ENCODE measurements around the gene SCUBE3. TPM values are rescaled to one million over a fixed set of nuclear protein-coding genes. Genes with fewer than 3 reads are reported as not detected.

The SCUBE3 gene
- total RNA-seq, 1 experiment from 2014 or later = 0.05 TPM

DNA sequence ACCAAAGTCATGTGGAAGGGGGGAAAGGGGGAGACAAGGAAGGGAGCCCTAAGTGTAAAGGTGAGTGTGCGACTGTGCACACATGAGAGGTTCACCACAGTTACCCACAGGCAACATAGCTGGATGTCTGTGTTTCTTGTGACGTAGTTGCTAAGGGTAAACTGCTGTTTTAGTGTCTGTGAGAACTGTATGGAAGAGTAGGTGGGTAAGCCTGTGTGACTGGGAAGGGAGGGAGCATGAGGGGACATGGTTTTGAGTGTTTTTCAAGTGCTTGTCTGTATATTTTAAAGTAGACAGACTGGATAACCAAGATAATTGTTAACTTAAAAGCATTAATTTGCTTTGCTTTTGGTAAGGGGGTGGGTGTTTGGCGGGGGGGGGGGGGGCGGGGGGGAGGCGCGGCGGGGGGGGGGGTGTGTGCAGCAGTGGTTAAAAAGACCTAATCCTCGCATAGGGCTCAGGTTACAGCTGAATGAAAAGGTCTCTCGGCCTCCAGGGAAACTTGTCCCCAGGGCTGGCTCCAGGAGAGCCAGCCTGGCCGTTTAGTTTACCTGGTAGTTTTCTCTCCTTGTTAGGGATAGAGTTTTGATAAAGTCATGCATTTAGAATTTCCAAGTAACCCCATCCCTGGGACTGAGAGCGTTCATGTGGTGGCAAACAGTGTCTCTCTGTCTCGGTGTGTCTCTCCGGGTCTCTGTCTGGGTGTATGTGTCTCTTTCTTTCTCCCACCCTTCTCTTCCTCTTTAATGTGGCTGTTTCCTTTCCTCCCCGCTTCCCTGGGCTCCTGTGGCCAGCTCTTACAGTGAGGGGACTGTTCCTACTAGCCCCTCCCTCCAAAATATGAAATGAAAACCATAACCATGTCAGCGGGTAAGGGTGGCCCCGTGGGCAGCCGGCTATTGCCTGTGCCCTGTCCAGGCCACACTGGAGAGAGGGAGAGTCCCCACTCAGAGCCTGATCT, 3.4 kb downstream of the SCUBE3 start:
- no peaks in the 10 kb centered on the region for H3K27me3 ChIP-seq (ENCODE audit: insufficient read depth, low read length)
- no peak overlapping the region for H3K4me2 ChIP-seq (ENCODE audit: low read length)
- ChIA-PET RAD21 (ENCODE audit: low non-redundant PET in 1 of 2, low total read pairs in 2 of 2, uncharacterized antibody in 2 of 2, unreplicated experiment in 2 of 2) (no interaction called here), POLR2A (no interaction called here), CTCF (interaction anchor here (2.9 kb wide), 1 partner anchor 12 kb away, joined by 13 read pairs; no protein-coding TSS in a partner anchor)
- no peaks in the 10 kb centered on the region; a peak in 1 of 4 replicates for H3K4me1 ChIP-seq (ENCODE audit: control insufficient read depth in 1 of 2, insufficient read depth in 2 of 2, low read length in 2 of 2)
- H3K36me3 ChIP-seq (ENCODE audit: control insufficient read depth in 1 of 2, insufficient read depth in 2 of 2, low read length in 2 of 2) = no peaks in the 10 kb centered on the region
- no peak overlapping the region for H3K27ac ChIP-seq (ENCODE audit: low read depth, low read length)
- no TSS peak for BruUV-seq (replicated peaks)
- H4K20me1 ChIP-seq (ENCODE audit: insufficient read depth) = no peaks in the 10 kb centered on the region
- TF ChIP-seq CEBPB (IDR thresholded peaks at IDR 0.05; ENCODE audit: low read depth) (no peak), RAD21 (IDR thresholded peaks at IDR 0.05; ENCODE audit: low read depth) (no peak), CBX3 (IDR thresholded peaks at IDR 0.05; ENCODE audit: low read depth) (no peak), EGR1 (IDR thresholded peaks at IDR 0.05; ENCODE audit: low read depth) (no peak), FOSL1 (IDR thresholded peaks at IDR 0.05; ENCODE audit: low read depth) (no peak), SIN3A (IDR thresholded peaks at IDR 0.05; ENCODE audit: low read depth) (no peak), POLR2A (IDR thresholded peaks at IDR 0.05; ENCODE audit: borderline replicate concordance, extremely low read depth, insufficient read depth, insufficient read length) (no peak), TCF7L2 (IDR thresholded peaks at IDR 0.05; ENCODE audit: borderline replicate concordance, extremely low read depth, insufficient read depth, insufficient read length) (no peak), JUND (IDR thresholded peaks at IDR 0.05) (no peak), SRF (IDR thresholded peaks at IDR 0.05; ENCODE audit: low read depth) (no peak)
- TF ChIP-seq, protein P1, sequence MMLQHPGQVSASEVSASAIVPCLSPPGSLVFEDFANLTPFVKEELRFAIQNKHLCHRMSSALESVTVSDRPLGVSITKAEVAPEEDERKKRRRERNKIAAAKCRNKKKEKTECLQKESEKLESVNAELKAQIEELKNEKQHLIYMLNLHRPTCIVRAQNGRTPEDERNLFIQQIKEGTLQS (IDR thresholded peaks at IDR 0.05) = no peak
- TF ChIP-seq, protein P2, sequence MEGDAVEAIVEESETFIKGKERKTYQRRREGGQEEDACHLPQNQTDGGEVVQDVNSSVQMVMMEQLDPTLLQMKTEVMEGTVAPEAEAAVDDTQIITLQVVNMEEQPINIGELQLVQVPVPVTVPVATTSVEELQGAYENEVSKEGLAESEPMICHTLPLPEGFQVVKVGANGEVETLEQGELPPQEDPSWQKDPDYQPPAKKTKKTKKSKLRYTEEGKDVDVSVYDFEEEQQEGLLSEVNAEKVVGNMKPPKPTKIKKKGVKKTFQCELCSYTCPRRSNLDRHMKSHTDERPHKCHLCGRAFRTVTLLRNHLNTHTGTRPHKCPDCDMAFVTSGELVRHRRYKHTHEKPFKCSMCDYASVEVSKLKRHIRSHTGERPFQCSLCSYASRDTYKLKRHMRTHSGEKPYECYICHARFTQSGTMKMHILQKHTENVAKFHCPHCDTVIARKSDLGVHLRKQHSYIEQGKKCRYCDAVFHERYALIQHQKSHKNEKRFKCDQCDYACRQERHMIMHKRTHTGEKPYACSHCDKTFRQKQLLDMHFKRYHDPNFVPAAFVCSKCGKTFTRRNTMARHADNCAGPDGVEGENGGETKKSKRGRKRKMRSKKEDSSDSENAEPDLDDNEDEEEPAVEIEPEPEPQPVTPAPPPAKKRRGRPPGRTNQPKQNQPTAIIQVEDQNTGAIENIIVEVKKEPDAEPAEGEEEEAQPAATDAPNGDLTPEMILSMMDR (IDR thresholded peaks at IDR 0.05 in 2 of 3, conservative IDR thresholded peaks at IDR 0.05 in 1 of 3; ENCODE audit: borderline replicate concordance in 1 of 3, insufficient read depth in 1 of 3, low read depth in 2 of 3, low read length in 2 of 3) = no peak
- TF ChIP-seq, protein P3, sequence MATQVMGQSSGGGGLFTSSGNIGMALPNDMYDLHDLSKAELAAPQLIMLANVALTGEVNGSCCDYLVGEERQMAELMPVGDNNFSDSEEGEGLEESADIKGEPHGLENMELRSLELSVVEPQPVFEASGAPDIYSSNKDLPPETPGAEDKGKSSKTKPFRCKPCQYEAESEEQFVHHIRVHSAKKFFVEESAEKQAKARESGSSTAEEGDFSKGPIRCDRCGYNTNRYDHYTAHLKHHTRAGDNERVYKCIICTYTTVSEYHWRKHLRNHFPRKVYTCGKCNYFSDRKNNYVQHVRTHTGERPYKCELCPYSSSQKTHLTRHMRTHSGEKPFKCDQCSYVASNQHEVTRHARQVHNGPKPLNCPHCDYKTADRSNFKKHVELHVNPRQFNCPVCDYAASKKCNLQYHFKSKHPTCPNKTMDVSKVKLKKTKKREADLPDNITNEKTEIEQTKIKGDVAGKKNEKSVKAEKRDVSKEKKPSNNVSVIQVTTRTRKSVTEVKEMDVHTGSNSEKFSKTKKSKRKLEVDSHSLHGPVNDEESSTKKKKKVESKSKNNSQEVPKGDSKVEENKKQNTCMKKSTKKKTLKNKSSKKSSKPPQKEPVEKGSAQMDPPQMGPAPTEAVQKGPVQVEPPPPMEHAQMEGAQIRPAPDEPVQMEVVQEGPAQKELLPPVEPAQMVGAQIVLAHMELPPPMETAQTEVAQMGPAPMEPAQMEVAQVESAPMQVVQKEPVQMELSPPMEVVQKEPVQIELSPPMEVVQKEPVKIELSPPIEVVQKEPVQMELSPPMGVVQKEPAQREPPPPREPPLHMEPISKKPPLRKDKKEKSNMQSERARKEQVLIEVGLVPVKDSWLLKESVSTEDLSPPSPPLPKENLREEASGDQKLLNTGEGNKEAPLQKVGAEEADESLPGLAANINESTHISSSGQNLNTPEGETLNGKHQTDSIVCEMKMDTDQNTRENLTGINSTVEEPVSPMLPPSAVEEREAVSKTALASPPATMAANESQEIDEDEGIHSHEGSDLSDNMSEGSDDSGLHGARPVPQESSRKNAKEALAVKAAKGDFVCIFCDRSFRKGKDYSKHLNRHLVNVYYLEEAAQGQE (IDR thresholded peaks at IDR 0.05; ENCODE audit: low read depth) = no peak
- TF ChIP-seq, protein P4, sequence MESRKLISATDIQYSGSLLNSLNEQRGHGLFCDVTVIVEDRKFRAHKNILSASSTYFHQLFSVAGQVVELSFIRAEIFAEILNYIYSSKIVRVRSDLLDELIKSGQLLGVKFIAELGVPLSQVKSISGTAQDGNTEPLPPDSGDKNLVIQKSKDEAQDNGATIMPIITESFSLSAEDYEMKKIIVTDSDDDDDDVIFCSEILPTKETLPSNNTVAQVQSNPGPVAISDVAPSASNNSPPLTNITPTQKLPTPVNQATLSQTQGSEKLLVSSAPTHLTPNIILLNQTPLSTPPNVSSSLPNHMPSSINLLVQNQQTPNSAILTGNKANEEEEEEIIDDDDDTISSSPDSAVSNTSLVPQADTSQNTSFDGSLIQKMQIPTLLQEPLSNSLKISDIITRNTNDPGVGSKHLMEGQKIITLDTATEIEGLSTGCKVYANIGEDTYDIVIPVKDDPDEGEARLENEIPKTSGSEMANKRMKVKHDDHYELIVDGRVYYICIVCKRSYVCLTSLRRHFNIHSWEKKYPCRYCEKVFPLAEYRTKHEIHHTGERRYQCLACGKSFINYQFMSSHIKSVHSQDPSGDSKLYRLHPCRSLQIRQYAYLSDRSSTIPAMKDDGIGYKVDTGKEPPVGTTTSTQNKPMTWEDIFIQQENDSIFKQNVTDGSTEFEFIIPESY (IDR thresholded peaks at IDR 0.05; ENCODE audit: extremely low read depth, insufficient replicate concordance, low read length) = no peak
- H3K9ac ChIP-seq (ENCODE audit: low read length) = no peak overlapping the region
- intact Hi-C loops (cut with micrococcal nuclease) = no loop called here
- H3K4me3 ChIP-seq (replicated peaks in 1 of 2; ENCODE audit: low read depth in 1 of 2, low read length in 2 of 2) = no peak overlapping the region
- no peak overlapping the region for H2AFZ ChIP-seq (ENCODE audit: low read depth, low read length, poor library complexity, severe bottlenecking)
- no peaks in the 10 kb centered on the region for H3K79me2 ChIP-seq (ENCODE audit: insufficient read depth, low read length)
- DNase-seq (ENCODE audit: low read depth, low spot score) (no peak), ATAC-seq (no peak)
- H3K9me2 ChIP-seq (ENCODE audit: insufficient read depth) = no peaks in the 10 kb centered on the region
- no peaks in the 10 kb centered on the region for H3K9me3 ChIP-seq (ENCODE audit: control insufficient read depth in 1 of 2, insufficient read depth in 1 of 2, low read depth in 1 of 2, low read length in 2 of 2)

Data from HCT116 (cell line).